Karpas-422 (cell line): ENCODE results near the gene MRPL45. TPM values are rescaled to one million over a fixed set of nuclear protein-coding genes. Genes with fewer than 3 reads are reported as not detected.

Source experiments
- DNase-seq: peaks from one replicate; pipeline ENCODE4 v3.0.0-alpha.2; 2015
- H2AFZ ChIP-seq: fragments of 200-600 bp; sonication (generic); 2 replicates; pipeline ENCODE4 v1.6.1; 2014; ENCODE audit warnings: antibody characterized with exemption, low read length, mixed read lengths
- H3K27ac ChIP-seq: fragments of 200-600 bp; sonication (generic); 2 replicates; pipeline ENCODE4 v1.5.1; 2014; ENCODE audit warnings: mild to moderate bottlenecking, low read length, moderate library complexity
- H3K27me3 ChIP-seq: fragments of 200-600 bp; sonication (generic); 2 replicates; pipeline ENCODE4 v1.6.1; 2014; ENCODE audit warnings: low read length, mixed read lengths
- H3K36me3 ChIP-seq: fragments of 200-600 bp; sonication (generic); 2 replicates; pipeline ENCODE4 v1.6.1; 2014; ENCODE audit warnings: low read length, mixed read lengths; ENCODE audit not compliant: insufficient read depth
- H3K4me1 ChIP-seq: fragments of 200-600 bp; sonication (generic); 2 replicates; pipeline ENCODE4 v1.6.1; 2014; ENCODE audit warnings: mild to moderate bottlenecking, low read length, mixed read lengths
- H3K4me2 ChIP-seq: fragments of 200-600 bp; sonication (generic); 2 replicates; pipeline ENCODE4 v1.6.1; 2014; ENCODE audit warnings: low read length, low read depth, mild to moderate bottlenecking; ENCODE audit not compliant: poor library complexity, severe bottlenecking
- H3K4me3 ChIP-seq: fragments of 200-600 bp; sonication (generic); 2 replicates; pipeline ENCODE4 v1.5.1; 2014; ENCODE audit warnings: mild to moderate bottlenecking, antibody characterized with exemption, low read length, mixed read lengths
- H3K79me2 ChIP-seq: fragments of 200-600 bp; sonication (generic); 2 replicates; pipeline ENCODE4 v1.6.1; 2014; ENCODE audit warnings: mild to moderate bottlenecking, low read length, mixed read lengths
- H3K9ac ChIP-seq: fragments of 200-600 bp; sonication (generic); 2 replicates; pipeline ENCODE4 v1.6.0; 2014; ENCODE audit warnings: low read length
- H3K9me2 ChIP-seq: fragments of 200-600 bp; sonication (generic), shearing (Covaris generic); replicated peaks from 2 replicates; pipeline ENCODE4 v1.6.0; 2014; ENCODE audit warnings: mild to moderate bottlenecking, low read length, moderate library complexity; ENCODE audit not compliant: insufficient read depth
- H3K9me3 ChIP-seq: fragments of 300-700, 200-600 bp; sonication (generic); 2 replicates; pipeline ENCODE4 v1.6.1; 2014; ENCODE audit warnings: low read length, mixed read lengths
- H4K20me1 ChIP-seq: fragments of 200-600 bp; sonication (generic); 2 replicates; pipeline ENCODE4 v1.6.1; 2014; ENCODE audit warnings: mild to moderate bottlenecking, antibody characterized with exemption, low read length, low read depth; ENCODE audit not compliant: insufficient read depth
- total RNA-seq: library from RNA; depleted of rRNA; stranded (reverse); fragments of >200 nt; shearing (Covaris generic); gene quantifications from 2 replicates; pipeline ENCODE4 v1.2.3, GENCODE V29; 2014; ENCODE audit warnings: low replicate concordance

MRPL45 gene
- total RNA-seq, 1 experiment from 2014 or later, result 42.0 TPM

DNA sequence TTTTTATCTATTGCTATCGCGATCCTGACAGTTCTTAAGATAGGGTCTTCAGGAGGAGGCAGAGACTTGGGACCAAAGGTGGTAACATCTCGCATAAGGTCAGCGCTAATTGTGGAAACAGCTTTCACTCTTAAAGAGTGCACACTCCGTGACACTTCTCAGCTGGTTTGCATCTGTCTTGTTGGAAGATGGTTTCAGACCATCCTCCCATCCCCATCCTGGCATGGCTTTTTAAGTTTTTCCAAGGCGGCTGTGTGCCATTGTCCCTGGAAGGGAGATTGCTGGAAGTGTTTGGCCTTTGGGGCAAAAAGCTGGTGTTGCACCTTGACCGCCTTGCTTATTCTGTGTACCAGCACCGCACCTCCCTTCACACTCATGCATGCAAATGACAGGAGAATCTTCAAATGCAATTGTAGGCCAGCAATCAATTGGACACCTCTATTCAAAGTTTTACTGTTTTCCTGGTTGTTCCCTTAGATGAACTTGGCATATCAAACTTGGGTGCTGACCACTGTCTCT is 56.2 kb downstream of the MRPL45 start:
- DNase-seq, result peak; percentile 60
- H2AFZ ChIP-seq, result no peak overlapping the region
- H3K79me2 ChIP-seq, result peaks cover 61% of the 10 kb centered on the region
- H3K27me3 ChIP-seq, result no peaks in the 10 kb centered on the region
- H3K4me2 ChIP-seq, result peak overlapping the region; percentile 92
- no peaks in the 10 kb centered on the region for H3K9me2 ChIP-seq
- H3K4me3 ChIP-seq, result peak overlapping the region; percentile 86
- H3K4me1 ChIP-seq, result peaks cover 54% of the 10 kb centered on the region
- H3K27ac ChIP-seq, result peak overlapping the region; percentile 43
- H3K9me3 ChIP-seq, result no peaks in the 10 kb centered on the region
- no peaks in the 10 kb centered on the region for H3K36me3 ChIP-seq
- H4K20me1 ChIP-seq, result no peaks in the 10 kb centered on the region
- H3K9ac ChIP-seq, result peak overlapping the region; percentile 89

DNA sequence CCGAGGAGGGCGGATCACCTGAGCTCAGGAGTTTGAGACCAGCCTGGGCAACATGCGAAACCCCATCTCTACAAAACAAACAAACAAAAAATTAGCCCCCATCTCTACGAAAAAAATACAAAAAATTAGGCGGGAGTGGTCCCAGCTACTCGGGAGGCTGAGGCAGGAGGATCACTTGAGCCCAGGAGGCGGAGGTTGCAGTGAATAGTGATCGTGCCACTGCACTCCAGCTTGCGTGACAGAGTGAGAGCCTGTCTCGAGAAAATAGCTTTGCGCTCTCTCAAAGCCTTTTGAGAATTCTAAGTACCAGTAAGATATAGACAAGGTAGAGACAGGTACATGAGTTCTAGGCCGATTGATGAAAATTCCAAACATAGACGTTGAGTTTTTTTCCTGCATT is 56.7 kb downstream of the MRPL45 start:
- Histone ChIP-seq H3K27ac (no peak overlapping the region), H4K20me1 (no peaks in the 10 kb centered on the region), H3K36me3 (no peaks in the 10 kb centered on the region), H3K4me3 (peak overlapping the region; percentile 86), H3K9me2 (no peaks in the 10 kb centered on the region), H2AFZ (no peak overlapping the region), H3K79me2 (peaks cover 66% of the 10 kb centered on the region), H3K9ac (peak overlapping the region; percentile 89; the same call in 1 of the 2 replicates), H3K27me3 (no peaks in the 10 kb centered on the region), H3K4me1 (peaks cover 54% of the 10 kb centered on the region), H3K4me2 (peak overlapping the region; percentile 92), H3K9me3 (no peaks in the 10 kb centered on the region)
- no peak for DNase-seq

DNA sequence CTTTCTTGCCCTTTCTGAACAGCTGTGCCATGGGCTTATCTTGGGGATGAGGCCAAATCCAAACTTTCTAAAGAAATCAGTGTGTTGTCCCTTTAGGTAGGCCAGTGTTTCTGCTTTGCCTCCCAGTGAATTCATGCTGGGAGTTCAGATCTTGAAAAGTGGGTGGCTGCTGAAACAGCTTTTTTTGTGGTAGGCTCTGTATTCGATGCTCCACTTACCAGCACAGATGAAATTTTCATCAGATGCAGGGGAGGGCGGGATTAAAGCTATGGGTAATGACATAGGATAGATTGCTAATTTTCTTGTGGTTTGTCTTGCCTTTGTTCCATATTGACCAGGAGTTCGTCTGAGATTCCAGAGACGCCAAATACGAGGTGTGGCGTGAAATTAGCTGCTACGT is 57.5 kb downstream of the MRPL45 start:
- peaks cover 54% of the 10 kb centered on the region for H3K4me1 ChIP-seq
- no peaks in the 10 kb centered on the region for H3K9me3 ChIP-seq
- H3K9me2 ChIP-seq, result no peaks in the 10 kb centered on the region
- H3K79me2 ChIP-seq, result peaks cover 74% of the 10 kb centered on the region
- peak overlapping the region; percentile 86; the same call in 1 of the 2 replicates for H3K4me3 ChIP-seq
- no peaks in the 10 kb centered on the region for H3K27me3 ChIP-seq
- H4K20me1 ChIP-seq, result no peaks in the 10 kb centered on the region
- H3K9ac ChIP-seq, result peak overlapping the region; percentile 89
- no peak overlapping the region for H3K27ac ChIP-seq
- no peak for DNase-seq
- peak overlapping the region; percentile 92 for H3K4me2 ChIP-seq
- H2AFZ ChIP-seq, result no peak overlapping the region
- H3K36me3 ChIP-seq, result no peaks in the 10 kb centered on the region

DNA sequence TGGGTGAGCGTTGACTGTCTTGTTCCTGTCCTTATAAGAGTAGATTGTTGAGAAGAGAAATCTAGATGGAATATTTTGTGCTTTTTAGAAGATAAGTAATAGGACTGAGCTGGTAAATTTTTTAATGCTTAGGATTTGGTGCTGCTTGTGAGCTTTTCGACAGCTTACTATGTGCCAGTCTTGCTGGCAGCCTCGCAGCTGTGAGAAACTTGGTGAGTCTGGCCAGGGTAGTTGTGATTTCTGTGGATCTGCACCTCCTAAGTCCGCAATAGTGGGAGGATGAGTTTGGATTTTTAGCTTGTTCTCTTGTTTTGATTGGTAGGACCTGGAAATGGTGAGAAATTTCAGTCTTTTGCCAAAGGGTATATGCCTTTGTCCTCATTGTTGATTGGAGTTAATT is 58.3 kb downstream of the MRPL45 start:
- H3K4me2 ChIP-seq, result peak overlapping the region; percentile 92
- no peaks in the 10 kb centered on the region for H4K20me1 ChIP-seq

DNA sequence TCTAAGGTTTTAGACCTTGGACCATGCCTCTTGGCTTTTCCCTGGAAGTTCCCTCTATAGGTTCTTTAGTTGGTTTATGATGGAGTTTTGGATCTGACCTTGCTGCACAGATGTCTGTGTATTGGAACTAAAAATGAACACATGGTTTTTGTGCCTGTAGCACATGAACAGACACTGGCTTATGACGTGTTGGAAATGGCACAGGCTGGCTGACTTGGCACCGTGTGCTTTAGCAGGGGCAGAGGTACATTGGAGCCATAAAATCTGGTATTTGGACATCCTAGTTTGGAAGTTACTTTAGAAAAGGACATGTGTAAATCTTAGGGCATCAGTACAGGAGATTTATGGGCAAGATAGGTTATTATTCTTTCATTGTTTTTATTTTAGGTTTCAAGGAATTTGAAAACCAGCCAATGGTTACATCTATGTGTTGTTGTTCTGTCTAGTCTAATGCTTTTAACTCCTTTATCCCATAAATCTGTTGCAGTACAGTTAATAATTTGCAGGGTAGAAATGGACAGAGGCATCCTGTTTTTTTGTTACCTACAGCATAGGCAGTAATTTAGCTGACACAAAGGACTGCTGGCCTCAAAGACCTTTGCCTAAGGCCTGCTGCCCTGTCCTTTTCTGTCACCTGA is 60.6 kb downstream of the MRPL45 start:
- Histone ChIP-seq H3K4me2 (no peak overlapping the region), H3K9me2 (no peaks in the 10 kb centered on the region), H3K4me1 (peaks cover 48% of the 10 kb centered on the region), H3K9ac (no peak overlapping the region), H4K20me1 (no peaks in the 10 kb centered on the region), H3K79me2 (peaks cover 94% of the 10 kb centered on the region), H3K36me3 (peaks cover 2% of the 10 kb centered on the region; the same call in 1 of the 2 replicates), H3K27ac (no peak overlapping the region), H2AFZ (no peak overlapping the region), H3K27me3 (no peaks in the 10 kb centered on the region), H3K9me3 (no peaks in the 10 kb centered on the region), H3K4me3 (no peak overlapping the region)
- DNase-seq, result no peak

More for the DNA sequence above, 58.3 kb downstream of the MRPL45 start:
- no peak for DNase-seq
- Histone ChIP-seq H3K36me3 (no peaks in the 10 kb centered on the region), H3K27me3 (no peaks in the 10 kb centered on the region), H2AFZ (no peak overlapping the region), H3K79me2 (peaks cover 80% of the 10 kb centered on the region), H3K27ac (no peak overlapping the region), H3K4me3 (peak overlapping the region; percentile 3; the same call in 1 of the 2 replicates), H3K9me2 (no peaks in the 10 kb centered on the region), H3K9ac (no peak overlapping the region), H3K9me3 (no peaks in the 10 kb centered on the region), H3K4me1 (peaks cover 53% of the 10 kb centered on the region)

DNA sequence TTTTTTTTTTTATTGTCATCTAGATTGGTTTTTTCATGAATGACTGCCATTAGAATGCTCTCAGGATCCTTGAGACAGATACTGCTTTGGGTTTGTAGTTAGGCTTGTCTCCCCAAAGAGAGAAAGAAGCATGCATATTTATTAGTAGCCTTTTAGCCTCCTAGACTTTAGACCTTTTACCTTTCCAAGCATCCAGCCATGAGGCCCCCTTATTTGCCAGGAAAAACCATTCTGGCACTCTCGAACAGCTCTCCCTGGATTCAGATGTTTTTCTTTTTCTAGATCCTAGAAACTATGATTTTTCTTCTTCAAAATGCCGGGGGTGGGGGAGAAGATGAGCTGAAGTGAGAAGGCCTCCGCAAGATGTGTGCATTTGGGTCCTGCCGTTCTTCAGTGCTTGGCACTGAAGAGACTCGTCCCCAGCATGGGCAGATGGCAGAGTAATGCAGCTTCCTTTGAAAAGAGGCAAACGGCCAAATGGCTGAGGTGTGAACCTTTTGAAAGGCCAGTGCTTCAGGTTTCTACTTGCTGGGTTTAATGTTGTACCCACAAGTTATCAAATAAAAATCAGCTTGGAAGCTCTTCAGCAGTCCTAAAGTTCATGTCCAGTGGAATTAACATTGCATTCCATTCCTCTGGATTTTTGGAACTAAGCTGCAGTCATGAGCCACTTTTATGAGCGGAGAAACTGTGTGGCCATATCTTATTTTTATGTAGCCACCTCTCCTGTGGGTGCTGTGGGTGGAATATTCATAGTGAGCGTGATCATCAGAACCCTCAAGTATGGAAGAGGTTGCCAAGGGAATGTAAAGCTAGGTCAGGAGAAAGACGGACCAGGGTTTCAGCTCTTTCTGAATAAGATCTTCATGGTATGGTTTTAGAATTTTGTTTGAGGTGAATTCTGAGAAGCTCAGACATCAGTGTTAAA is 61.9 kb downstream of the MRPL45 start:
- 0 out of 2 replicates have a peak, but pooled peaks cover 5% of the 10 kb centered on the region for H4K20me1 ChIP-seq
- no peak overlapping the region for H3K9ac ChIP-seq
- H3K27me3 ChIP-seq, result no peaks in the 10 kb centered on the region
- peaks cover 4% of the 10 kb centered on the region; the same call in 1 of the 2 replicates for H3K36me3 ChIP-seq
- H3K79me2 ChIP-seq, result peaks cover 83% of the 10 kb centered on the region
- no peak for DNase-seq
- peaks cover 38% of the 10 kb centered on the region for H3K4me1 ChIP-seq
- no peak overlapping the region for H3K4me3 ChIP-seq
- H2AFZ ChIP-seq, result no peak overlapping the region
- no peak overlapping the region for H3K4me2 ChIP-seq
- no peaks in the 10 kb centered on the region for H3K9me3 ChIP-seq
- no peaks in the 10 kb centered on the region for H3K9me2 ChIP-seq
- H3K27ac ChIP-seq, result no peak overlapping the region

DNA sequence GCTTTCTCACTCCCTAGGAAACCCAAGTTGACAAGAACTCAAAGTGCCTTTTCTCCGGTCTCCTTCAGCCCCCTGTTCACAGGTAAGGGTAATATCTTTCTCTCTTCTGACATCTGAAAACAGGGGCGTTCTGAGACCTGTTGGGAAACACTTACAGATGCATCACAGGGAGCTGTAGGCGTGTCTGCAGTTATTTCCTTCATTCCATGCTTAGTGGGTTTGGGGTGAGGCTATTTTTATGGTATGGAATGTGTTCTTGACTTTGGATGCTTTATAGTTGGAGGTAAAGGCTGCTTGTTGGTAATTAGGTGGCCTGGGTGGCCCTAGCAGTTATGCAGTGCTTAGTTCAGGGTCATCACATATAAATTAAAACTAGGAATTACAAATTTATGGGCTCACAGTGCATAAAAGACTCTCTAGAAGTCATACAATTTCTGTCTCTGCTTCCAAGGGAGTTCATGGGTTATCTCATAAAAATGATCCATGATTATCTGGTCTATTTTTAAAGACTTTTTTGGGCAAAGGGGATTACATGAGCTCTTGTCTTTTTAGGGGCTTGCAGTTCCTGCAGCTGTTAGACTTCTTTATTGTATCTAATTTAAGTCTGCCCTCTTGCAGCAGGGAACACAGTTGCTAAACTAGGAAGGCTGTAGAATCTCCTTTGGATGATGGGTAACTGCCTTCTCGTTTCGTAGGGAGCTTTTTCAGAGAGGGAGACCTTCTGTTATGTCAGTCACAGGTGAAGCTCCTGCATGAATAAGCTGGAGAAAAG is 64.9 kb downstream of the MRPL45 start:
- Histone ChIP-seq H3K27me3 (no peaks in the 10 kb centered on the region), H3K4me2 (no peak overlapping the region), H3K9ac (no peak overlapping the region), H4K20me1 (0 out of 2 replicates have a peak, but pooled peaks cover 5% of the 10 kb centered on the region), H2AFZ (no peak overlapping the region), H3K4me3 (no peak overlapping the region), H3K79me2 (peaks cover 57% of the 10 kb centered on the region), H3K9me3 (no peaks in the 10 kb centered on the region), H3K9me2 (no peaks in the 10 kb centered on the region), H3K36me3 (peaks cover 6% of the 10 kb centered on the region; the same call in 1 of the 2 replicates), H3K4me1 (peaks cover 17% of the 10 kb centered on the region), H3K27ac (no peak overlapping the region)
- DNase-seq, result no peak
